ENCODE measurements around the gene CD3G. TPM values are rescaled to one million over a fixed set of nuclear protein-coding genes. Genes with fewer than 3 reads are reported as not detected.

CD3G gene
- total RNA-seq (2011; cell fraction: chromatin; rRNA removed; ENCODE audit: low replicate concordance) = 1.1 and 1.3 TPM in 2 replicates
- 0.53 and 0.67 TPM in 2 replicates for total RNA-seq (2011; cell fraction: nucleolus; rRNA removed)
- total RNA-seq (2011; cell fraction: nucleoplasm; rRNA removed) = 0.51 and 1.1 TPM in 2 replicates
- total RNA-seq (2014; rRNA removed) (0.36 and 0.37 TPM in 2 replicates), total RNA-seq (2014; rRNA removed; fragmentation: Illumina TruSeq; extraction: Trizol) (0.19 and 0.47 TPM in 2 replicates), total RNA-seq (2015; rRNA removed; fragmentation: Illumina TruSeq; extraction: Trizol) (0.47 and 0.49 TPM in 2 replicates), total RNA-seq (2021) (0.55 and 0.60 TPM in 2 replicates), polyA plus RNA-seq (2011; rRNA removed) (1.6 and 1.7 TPM in 2 replicates), polyA plus RNA-seq (2014; fragmentation: Illumina TruSeq; extraction: Trizol) (0.30 and 0.79 TPM in 2 replicates), polyA plus RNA-seq (2014; fragmentation: Nextera tagmentation; extraction: Ambion mirVana) (under 1 TPM; 0.60 to 0.83 TPM), polyA plus RNA-seq (2014; rRNA removed) (0.24 and 0.33 TPM in 2 replicates), polyA minus RNA-seq (2011; rRNA and poly(A)+ RNA removed) (2.8 and 23.2 TPM in 2 replicates), Bru-seq, nascent RNA (percentile 29 among the genes with signal in this experiment), BruChase-seq, experiment 1, labeled RNA remaining after a 2-hour chase (percentile 15 among the genes with signal in this experiment), BruChase-seq, experiment 2, labeled RNA remaining after a 6-hour chase (percentile 13 among the genes with signal in this experiment)
- polyA plus RNA-seq (2011; cell fraction: cytosol; rRNA removed) = 0.78 and 1.0 TPM in 2 replicates
- 0.34 and 0.82 TPM in 2 replicates for polyA plus RNA-seq (2011; cell fraction: nucleus; rRNA removed)
- polyA plus RNA-seq (2012) = 0.47 and 1.6 TPM in 2 replicates
- polyA minus RNA-seq (2011; cell fraction: cytosol; rRNA and poly(A)+ RNA removed) = 1.2 TPM in 2 replicates
- polyA minus RNA-seq (2011; cell fraction: nucleus; rRNA and poly(A)+ RNA removed) = 0.13 and 0.78 TPM in 2 replicates
- long read RNA-seq, experiment 1, partial matches to known transcripts = 0 of 1 reads
- long read RNA-seq, experiment 1, other reads (novel, unspliced or antisense) = 0 of 1 reads
- long read RNA-seq, experiment 2 = 0 reads
- long read RNA-seq, experiment 3 = 0 reads

GRCh38 chr11:118343981-118344515 is at the start of gene CD3G:
Gene CD3G, plus strand, starts transcription at chr11:118344344. Its CDS starts 80 bp downstream, at chr11:118344424.
- no peak within 1 kb of the TSS for H3K27ac ChIP-seq (ENCODE audit: extremely low read depth, low read depth, low read length)
- H3K4me2 ChIP-seq (ENCODE audit: insufficient read depth, low read length) = no peak within 1 kb of the TSS
- H3K4me3 ChIP-seq = no peak within 1 kb of the TSS
- ChIA-PET CTCF (ENCODE audit: low intra/inter-chr PET ratio) (no interaction called here), POLR2A (interaction anchor here (2.5 kb wide), 1 partner anchor 17 kb away, joined by 7 read pairs; no protein-coding TSS in a partner anchor)
- no TSS peak for BruUV-seq (replicated peaks)
- in situ Hi-C loops (cut with MboI) (no loop called here), intact Hi-C loops (cut with micrococcal nuclease) (no loop called here)
- H4K20me1 ChIP-seq (replicated peaks; ENCODE audit: control insufficient read depth, insufficient read depth, low read length) = no peaks in the 10 kb centered on the region
- DNase-seq (ENCODE audit: extremely low read depth in 1 of 4, low spot score in 3 of 4) (no peak), ATAC-seq (0 out of 3 replicates have a peak, but pooled peaks have one; percentile 16), FAIRE-seq (no peak)
- H3K9me3 ChIP-seq (replicated peaks; ENCODE audit: control insufficient read depth, insufficient read depth, low read depth, low read length) = no peaks in the 10 kb centered on the region
- H2AFZ ChIP-seq (ENCODE audit: low read depth, low read length) = peak within 1 kb of the TSS; percentile 63
- TF ChIP-seq ZNF311 (CRISPR knock-in tag; IDR thresholded peaks at IDR 0.05) = no peak
- TF ChIP-seq PBX2 (CRISPR knock-in tag; IDR thresholded peaks at IDR 0.05; ENCODE audit: low read depth) = no peak
- no peak for TF ChIP-seq PBX2 (tag; conservative IDR thresholded peaks at IDR 0.05; ENCODE audit: low read depth)
- no peak for TF ChIP-seq TCF15 (CRISPR knock-in tag; IDR thresholded peaks at IDR 0.05)
- no peak for TF ChIP-seq PYGO2 (tag; IDR thresholded peaks at IDR 0.05)
- no peak for TF ChIP-seq GTF2A2 (tag; IDR thresholded peaks at IDR 0.05)
- no peak for TF ChIP-seq XRCC5 (IDR thresholded peaks at IDR 0.05; ENCODE audit: low read depth, low read length)
- no peak for TF ChIP-seq MYNN (IDR thresholded peaks at IDR 0.05)
- TF ChIP-seq MYNN (CRISPR knock-in tag; IDR thresholded peaks at IDR 0.05) = no peak
- TF ChIP-seq ELF2 (CRISPR knock-in tag; IDR thresholded peaks at IDR 0.05) = no peak
- H3K79me2 ChIP-seq (ENCODE audit: control insufficient read depth, insufficient read depth, low read length) = peaks cover 8% of the 10 kb centered on the region; the same call in 2 of the 3 replicates
- no peaks in the 10 kb centered on the region for H3K36me3 ChIP-seq (ENCODE audit: control insufficient read depth, insufficient read depth, low read length)
- no peaks in the 10 kb centered on the region; a peak in 1 of 5 replicates for H3K27me3 ChIP-seq (ENCODE audit: control insufficient read depth in 2 of 2, insufficient read depth in 2 of 2, low read length in 2 of 2)
- peaks cover 5 to 39% of the 10 kb centered on the region in 2 experiments; a peak in 4 of 5 replicates for H3K4me1 ChIP-seq (replicated peaks in 1 of 2; ENCODE audit: control insufficient read depth in 2 of 2, insufficient read depth in 2 of 2, low read length in 2 of 2)
- H3K9me1 ChIP-seq (ENCODE audit: control insufficient read depth, insufficient read depth, low read length) = no peaks in the 10 kb centered on the region
- WGBS (ENCODE audit: insufficient coverage, low coverage, missing lambda C conversion rate) = 64% methylated on average over 5 of the region's 6 CpGs
- H3K9ac ChIP-seq (ENCODE audit: insufficient read depth in 1 of 2, low read depth in 2 of 2, low read length in 2 of 2) = no peak within 1 kb of the TSS
